ENCODE results near the gene PPIL6. TPM values are rescaled to one million over a fixed set of nuclear protein-coding genes. Genes with fewer than 3 reads are reported as not detected.

PPIL6 gene
- total RNA-seq (2022) (0.30 TPM in 1 of 2 replicates, not detected in the other), Bru-seq, nascent RNA (percentile 28 among the genes with signal in this experiment), BruChase-seq, experiment 1, labeled RNA remaining after a 2-hour chase (percentile 20 among the genes with signal in this experiment), BruChase-seq, experiment 2, labeled RNA remaining after a 6-hour chase (percentile 26 among the genes with signal in this experiment)
- long read RNA-seq = 0 reads

DNA sequence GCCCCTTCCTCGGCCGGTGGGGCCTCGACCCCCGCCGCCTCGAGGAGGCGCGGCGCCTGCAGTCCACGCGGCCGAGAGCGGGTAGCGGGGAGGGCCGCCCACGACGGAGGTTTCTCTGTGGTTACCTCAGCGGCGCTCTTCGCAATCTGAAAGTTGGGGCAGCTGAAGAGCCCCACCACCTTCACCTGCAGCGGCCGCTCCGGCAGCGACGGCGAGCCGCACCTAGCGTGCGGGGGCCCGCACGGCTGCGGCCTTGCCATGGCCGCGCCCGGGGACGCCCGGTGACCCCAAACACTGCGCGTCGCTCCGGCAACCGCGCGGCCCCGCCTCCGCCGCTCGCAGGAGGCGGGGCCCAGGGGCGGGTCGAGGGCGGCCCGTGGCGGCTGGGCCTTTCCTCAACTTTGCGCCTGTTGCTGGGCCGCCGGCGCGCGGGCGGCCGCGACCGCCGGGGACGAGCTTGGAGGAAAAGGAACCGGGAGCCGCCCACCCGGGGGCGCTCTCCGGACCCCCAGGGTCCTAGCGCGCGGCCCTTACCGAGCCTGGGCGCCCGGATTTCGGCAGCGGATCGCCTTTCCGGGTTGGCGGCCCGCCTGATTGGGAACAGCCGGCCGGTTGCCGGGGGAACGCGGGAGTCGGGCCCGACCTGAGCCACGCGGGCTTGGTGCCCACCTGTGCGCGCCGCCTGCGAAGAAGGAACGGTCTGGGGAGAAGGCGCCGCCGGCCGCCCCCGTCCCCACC, at the start of gene PPIL6, which contains the start of gene SMPD2:
Gene PPIL6 (minus strand): TSS at position 298 of the 738 bp plus-strand sequence. CDS start 38 bp downstream, at position 260.
Gene SMPD2 (plus strand): TSS at position 394 of the 738 bp plus-strand sequence. CDS start 398 bp downstream, outside the sequence.
- no TSS peak for BruUV-seq (replicated peaks)
- CTCF ChIA-PET = interaction anchor here (0.6 to 1.6 kb wide), 3 partner anchors 57 to 599 kb away, joined by 3 to 4 read pairs (median 3); no protein-coding TSS in a partner anchor
- intact Hi-C loops (cut with micrococcal nuclease; ENCODE audit: unreplicated experiment) = loop anchor here (2.0 to 10.0 kb wide), 4 partner anchors 14 to 256 kb away; partner anchors contain the start of genes AK9, CD164, FIG4 and MICAL1
- Histone ChIP-seq H3K4me3 (ENCODE audit: low read depth, low read length) (peak within 1 kb of the TSS; percentile 57), H3K9me3 (no peaks in the 10 kb centered on the region), H3K4me1 (peaks cover 7% of the 10 kb centered on the region), H3K27me3 (replicated peaks; ENCODE audit: control insufficient read depth, insufficient read depth, low read length) (no peaks in the 10 kb centered on the region), H3K36me3 (ENCODE audit: control insufficient read depth, insufficient read depth, low read length) (no peaks in the 10 kb centered on the region)
- Mint-ChIP-seq H3K27ac (ENCODE audit: unreplicated experiment) (peak within 1 kb of the TSS; percentile 97), H3K27me3 (ENCODE audit: insufficient read depth, unreplicated experiment) (no peaks in the 10 kb centered on the region), H3K4me1 (ENCODE audit: low read depth, unreplicated experiment) (no peaks in the 10 kb centered on the region), H3K4me3 (ENCODE audit: unreplicated experiment) (peak within 1 kb of the TSS; percentile 96), H3K36me3 (ENCODE audit: insufficient read depth, unreplicated experiment) (no peaks in the 10 kb centered on the region), H3K9me3 (ENCODE audit: unreplicated experiment) (no peaks in the 10 kb centered on the region)
- TF ChIP-seq, protein P1, sequence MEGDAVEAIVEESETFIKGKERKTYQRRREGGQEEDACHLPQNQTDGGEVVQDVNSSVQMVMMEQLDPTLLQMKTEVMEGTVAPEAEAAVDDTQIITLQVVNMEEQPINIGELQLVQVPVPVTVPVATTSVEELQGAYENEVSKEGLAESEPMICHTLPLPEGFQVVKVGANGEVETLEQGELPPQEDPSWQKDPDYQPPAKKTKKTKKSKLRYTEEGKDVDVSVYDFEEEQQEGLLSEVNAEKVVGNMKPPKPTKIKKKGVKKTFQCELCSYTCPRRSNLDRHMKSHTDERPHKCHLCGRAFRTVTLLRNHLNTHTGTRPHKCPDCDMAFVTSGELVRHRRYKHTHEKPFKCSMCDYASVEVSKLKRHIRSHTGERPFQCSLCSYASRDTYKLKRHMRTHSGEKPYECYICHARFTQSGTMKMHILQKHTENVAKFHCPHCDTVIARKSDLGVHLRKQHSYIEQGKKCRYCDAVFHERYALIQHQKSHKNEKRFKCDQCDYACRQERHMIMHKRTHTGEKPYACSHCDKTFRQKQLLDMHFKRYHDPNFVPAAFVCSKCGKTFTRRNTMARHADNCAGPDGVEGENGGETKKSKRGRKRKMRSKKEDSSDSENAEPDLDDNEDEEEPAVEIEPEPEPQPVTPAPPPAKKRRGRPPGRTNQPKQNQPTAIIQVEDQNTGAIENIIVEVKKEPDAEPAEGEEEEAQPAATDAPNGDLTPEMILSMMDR (IDR thresholded peaks at IDR 0.05; ENCODE audit: insufficient read depth in 1 of 2, low read depth in 1 of 2, low read length in 1 of 2, severe bottlenecking in 1 of 2, unreplicated experiment in 1 of 2) = peak in 1 of 2 experiments; percentile 33
- DNase-seq = peak; percentile 83 to 90
- POLR2A ChIA-PET = interaction anchor here (0.6 to 1.3 kb wide), 3 partner anchors 42 to 57 kb away, joined by 3 to 16 read pairs (median 5); no protein-coding TSS in a partner anchor

DNA sequence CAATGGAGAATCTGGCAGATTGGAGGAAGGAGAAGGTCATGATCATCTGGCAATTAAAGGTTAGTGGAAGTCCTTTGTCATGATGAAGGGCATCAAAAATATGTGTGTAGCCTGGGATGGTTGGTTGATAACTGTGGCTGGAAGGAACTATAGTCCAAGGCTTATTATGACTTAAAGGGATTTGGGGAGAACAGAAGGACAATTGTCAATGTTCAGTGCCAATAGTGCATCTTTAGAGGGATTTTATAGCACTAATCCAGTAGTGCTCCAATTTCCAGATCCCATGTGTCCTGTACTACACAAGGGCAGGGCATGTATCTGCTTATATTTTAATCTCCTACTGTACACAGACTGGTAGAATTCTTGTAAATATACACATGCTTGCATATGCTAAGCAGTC, 47.6 kb upstream of the PPIL6 start:
- peaks cover 5% of the 10 kb centered on the region for H3K4me1 ChIP-seq
- no peak for DNase-seq
- H3K9me3 ChIP-seq = no peaks in the 10 kb centered on the region
- Mint-ChIP-seq H3K27me3 (ENCODE audit: insufficient read depth, unreplicated experiment) (peaks cover 4% of the 10 kb centered on the region), H3K4me3 (ENCODE audit: unreplicated experiment) (no peak overlapping the region), H3K36me3 (ENCODE audit: insufficient read depth, unreplicated experiment) (no peaks in the 10 kb centered on the region), H3K27ac (ENCODE audit: unreplicated experiment) (no peak overlapping the region), H3K9me3 (ENCODE audit: unreplicated experiment) (no peaks in the 10 kb centered on the region), H3K4me1 (ENCODE audit: low read depth, unreplicated experiment) (peaks cover 6% of the 10 kb centered on the region)
- POLR2A ChIA-PET = no interaction called here
- H3K36me3 ChIP-seq (ENCODE audit: control insufficient read depth, insufficient read depth, low read length) = no peaks in the 10 kb centered on the region
- TF ChIP-seq, protein P1 (IDR thresholded peaks at IDR 0.05; ENCODE audit: insufficient read depth in 1 of 2, low read depth in 1 of 2, low read length in 1 of 2, severe bottlenecking in 1 of 2, unreplicated experiment in 1 of 2) = no peak
- intact Hi-C loops (cut with micrococcal nuclease; ENCODE audit: unreplicated experiment) = no loop called here
- CTCF ChIA-PET = no interaction called here
- BruUV-seq (replicated peaks) = no TSS peak
- no peaks in the 10 kb centered on the region for H3K27me3 ChIP-seq (replicated peaks; ENCODE audit: control insufficient read depth, insufficient read depth, low read length)
- H3K4me3 ChIP-seq (ENCODE audit: low read depth, low read length) = no peak overlapping the region

DNA sequence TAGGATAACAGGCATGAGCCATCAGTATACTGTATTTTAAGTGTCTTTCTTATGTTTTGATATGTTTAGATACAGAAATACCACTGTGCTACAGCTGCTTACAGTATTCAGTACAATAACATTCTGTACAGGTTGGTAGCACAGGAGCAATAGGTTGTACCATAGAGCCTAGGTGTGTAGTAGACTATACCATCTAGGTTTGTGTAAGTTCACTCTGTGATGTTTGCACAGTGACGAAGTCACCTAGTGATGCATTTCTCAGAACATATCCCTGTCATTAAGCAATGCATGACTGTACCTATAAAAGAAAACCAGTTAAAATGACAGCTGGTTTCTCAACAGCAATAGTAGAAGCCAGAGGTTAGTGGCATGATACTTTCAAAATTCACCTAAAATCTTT, 45.6 kb upstream of the PPIL6 start:
- H3K27me3 Mint-ChIP-seq (ENCODE audit: insufficient read depth, unreplicated experiment) = no peaks in the 10 kb centered on the region
- no TSS peak for BruUV-seq (replicated peaks)
- no peak overlapping the region for H3K27ac Mint-ChIP-seq (ENCODE audit: unreplicated experiment)
- peaks cover 13% of the 10 kb centered on the region for H3K4me1 Mint-ChIP-seq (ENCODE audit: low read depth, unreplicated experiment)
- Histone ChIP-seq H3K4me1 (peaks cover 13% of the 10 kb centered on the region), H3K9me3 (no peaks in the 10 kb centered on the region), H3K4me3 (ENCODE audit: low read depth, low read length) (no peak overlapping the region), H3K36me3 (ENCODE audit: control insufficient read depth, insufficient read depth, low read length) (no peaks in the 10 kb centered on the region), H3K27me3 (replicated peaks; ENCODE audit: control insufficient read depth, insufficient read depth, low read length) (no peaks in the 10 kb centered on the region)
- no peak for DNase-seq
- no peaks in the 10 kb centered on the region for H3K9me3 Mint-ChIP-seq (ENCODE audit: unreplicated experiment)
- POLR2A ChIA-PET = no interaction called here
- CTCF ChIA-PET = no interaction called here
- TF ChIP-seq, protein P1 (IDR thresholded peaks at IDR 0.05; ENCODE audit: insufficient read depth in 1 of 2, low read depth in 1 of 2, low read length in 1 of 2, severe bottlenecking in 1 of 2, unreplicated experiment in 1 of 2) = no peak
- H3K4me3 Mint-ChIP-seq (ENCODE audit: unreplicated experiment) = no peak overlapping the region
- peaks cover 7% of the 10 kb centered on the region for H3K36me3 Mint-ChIP-seq (ENCODE audit: insufficient read depth, unreplicated experiment)
- intact Hi-C loops (cut with micrococcal nuclease; ENCODE audit: unreplicated experiment) = no loop called here
